ENCODE measurements around the gene B3GNT3. TPM values are rescaled to one million over a fixed set of nuclear protein-coding genes. Genes with fewer than 3 reads are reported as not detected.

The B3GNT3 gene
- total and polyA plus RNA-seq, 10 donors = 0.05 to 1.6 (median 0.75) TPM; not detected in 3

GRCh38 chr19:17860993-17861360, 66.0 kb downstream of the B3GNT3 start:
- Histone ChIP-seq H3K4me1 (peaks cover 17 to 61% (median 41%) of the 10 kb centered on the region in 6 donors), H3K27ac (peak overlapping the region in 4 of 8 donors; percentile 84 to 93 (median 92)), H3K36me3 (peaks cover 0 to 53% (median 40%) of the 10 kb centered on the region in 6 donors), H3K27me3 (replicated peaks in 1 of 7) (no peaks in the 10 kb centered on the region), H3K4me3 (peak overlapping the region; percentile 92 to 100 (median 100)), H3K9me3 (no peaks in the 10 kb centered on the region)
- 40 to 61% (median 46%) methylated on average over 7 of the region's 7 CpGs for WGBS, 5 donors
- intact Hi-C loops (cut with DNase I; ENCODE audit: low total_unique reads) = loop anchor here (10.0 kb wide), 1 partner anchor 134 kb away; no protein-coding TSS in a partner anchor
- DNase-seq = no peak
- TF ChIP-seq POLR2A (IDR thresholded peaks at IDR 0.05) = no peak
- TF ChIP-seq POLR2AphosphoS5 (IDR thresholded peaks at IDR 0.05) = peak in 1 of 3 donors; percentile 6

- peak overlapping the region in 6 of 8 donors; percentile 13 to 100 (median 100) for H3K4me3 ChIP-seq
- no peaks in the 10 kb centered on the region for H3K27me3 ChIP-seq (replicated peaks in 1 of 7)
- H3K36me3 ChIP-seq = peaks cover 0 to 54% (median 40%) of the 10 kb centered on the region in 6 donors
- no peaks in the 10 kb centered on the region for H3K9me3 ChIP-seq
- H3K4me1 ChIP-seq = peaks cover 17 to 61% (median 41%) of the 10 kb centered on the region in 6 donors
- TF ChIP-seq CTCF (IDR thresholded peaks at IDR 0.05 in 8 of 11, conservative IDR thresholded peaks at IDR 0.05 in 3 of 11) (no peak), POLR2AphosphoS5 (IDR thresholded peaks at IDR 0.05) (peak in 1 of 3 donors; percentile 18), POLR2A (IDR thresholded peaks at IDR 0.05) (no peak)
- intact Hi-C loops (cut with DNase I; ENCODE audit: low total_unique reads) = loop anchor here (10.0 kb wide), 1 partner anchor 133 kb away; no protein-coding TSS in a partner anchor
- H3K27ac ChIP-seq = peak overlapping the region in 1 of 8 donors; percentile 45
- 80 to 88% (median 84%) methylated on average over 19 to 23 of the region's 23 CpGs for WGBS, 5 donors
- DNase-seq = no peak
These were observed 66.8 kb downstream of the B3GNT3 start for GRCh38 chr19:17861542-17862402.

- intact Hi-C loops (cut with DNase I; ENCODE audit: low total_unique reads) = loop anchor here (10.0 kb wide), 1 partner anchor 132 kb away; no protein-coding TSS in a partner anchor
These were observed 68.0 kb downstream of the B3GNT3 start for GRCh38 chr19:17862711-17863519.

More at GRCh38 chr19:17862711-17863519, 68.0 kb downstream of the B3GNT3 start:
- no peak overlapping the region for H3K4me3 ChIP-seq
- peak overlapping the region in 4 of 8 donors; percentile 24 to 49 (median 44) for H3K27ac ChIP-seq
- H3K27me3 ChIP-seq (replicated peaks in 1 of 7) = no peaks in the 10 kb centered on the region
- H3K4me1 ChIP-seq = peaks cover 17 to 61% (median 41%) of the 10 kb centered on the region in 6 donors
- H3K36me3 ChIP-seq = peaks cover 0 to 54% (median 40%) of the 10 kb centered on the region in 6 donors
- DNase-seq = peak; percentile 80
- TF ChIP-seq POLR2A (IDR thresholded peaks at IDR 0.05) = no peak
- TF ChIP-seq POLR2AphosphoS5 (IDR thresholded peaks at IDR 0.05) = peak; percentile 12 to 75 (median 48)
- 77 to 88% (median 84%) methylated on average over 19 to 31 of the region's 31 CpGs for WGBS, 5 donors
- no peaks in the 10 kb centered on the region for H3K9me3 ChIP-seq

Small RNA genes within 50 kb of the gene (small RNA-seq; reads per million reads assigned to genes)
- gene SNORA68 = 0 reads per million in 4 donors

Other genes with a start within 250 kb of the B3GNT3 start
- 100 to 1,000 TPM in 4 of 7 donors, 10 to 100 TPM in 3; 89.4 to 146 (median 116) TPM for gene COLGALT1, start 239.5 kb upstream of the B3GNT3 start, total RNA-seq
- 10 to 100 TPM; 52.4 to 86.4 (median 83.1) TPM for gene COLGALT1, start 239.5 kb upstream of the B3GNT3 start, polyA plus RNA-seq
- gene UNC13A, start 106.8 kb upstream of the B3GNT3 start, total RNA-seq = 10 to 100 TPM in 1 of 7 donors, 1 to 10 TPM in 6; 2.9 to 10.7 (median 5.1) TPM
- 1 to 10 TPM in 2 of 3 donors, under 1 TPM in 1; 0.73 to 6.2 (median 1.7) TPM for gene UNC13A, start 106.8 kb upstream of the B3GNT3 start, polyA plus RNA-seq
- gene MAP1S, start 75.7 kb upstream of the B3GNT3 start, total RNA-seq = 10 to 100 TPM; 33.4 to 63.1 (median 45.6) TPM
- 10 to 100 TPM; 15.0 to 15.9 (median 15.0) TPM for gene MAP1S, start 75.7 kb upstream of the B3GNT3 start, polyA plus RNA-seq
- gene FCHO1, start 43.7 kb upstream of the B3GNT3 start, total RNA-seq = 10 to 100 TPM; 19.7 to 48.3 (median 34.5) TPM
- gene FCHO1, start 43.7 kb upstream of the B3GNT3 start, polyA plus RNA-seq = 10 to 100 TPM; 11.3 to 20.3 (median 15.3) TPM
- gene INSL3, start 26.4 kb downstream of the B3GNT3 start, total RNA-seq = 1 to 10 TPM; 2.1 to 6.3 (median 3.4) TPM
- 1 to 10 TPM; 2.1 to 3.2 (median 2.6) TPM for gene INSL3, start 26.4 kb downstream of the B3GNT3 start, polyA plus RNA-seq
- gene JAK3, start 52.8 kb downstream of the B3GNT3 start, total RNA-seq = 100 to 1,000 TPM in 5 of 7 donors, 10 to 100 TPM in 2; 64.3 to 203 (median 147) TPM
- gene JAK3, start 52.8 kb downstream of the B3GNT3 start, polyA plus RNA-seq = 10 to 100 TPM; 30.6 to 81.1 (median 58.2) TPM
- gene RPL18A, start 64.8 kb downstream of the B3GNT3 start, total RNA-seq = 1,000 to 10,000 TPM; 1,310 to 2,382 (median 1,642) TPM
- 1,000 to 10,000 TPM; 4,642 to 6,872 (median 5,294) TPM for gene RPL18A, start 64.8 kb downstream of the B3GNT3 start, polyA plus RNA-seq
- gene SLC5A5, start 76.8 kb downstream of the B3GNT3 start, total RNA-seq = under 1 TPM in 5 of 7 donors, not detected in 2; 0.27 to 0.44 (median 0.32) TPM
- gene SLC5A5, start 76.8 kb downstream of the B3GNT3 start, polyA plus RNA-seq = under 1 TPM; 0.19 to 0.52 (median 0.30) TPM
- gene CCDC124, start 137.9 kb downstream of the B3GNT3 start, total RNA-seq = 10 to 100 TPM; 29.5 to 48.6 (median 41.2) TPM
- 10 to 100 TPM; 62.4 to 89.9 (median 86.1) TPM for gene CCDC124, start 137.9 kb downstream of the B3GNT3 start, polyA plus RNA-seq
- not detected for gene KCNN1, start 172.0 kb downstream of the B3GNT3 start, total RNA-seq
- under 1 TPM; 0.03 to 0.10 (median 0.04) TPM for gene KCNN1, start 172.0 kb downstream of the B3GNT3 start, polyA plus RNA-seq
- gene ARRDC2, start 213.0 kb downstream of the B3GNT3 start, total RNA-seq = 10 to 100 TPM; 46.0 to 64.6 (median 50.5) TPM
- 10 to 100 TPM; 61.5 to 70.4 (median 64.8) TPM for gene ARRDC2, start 213.0 kb downstream of the B3GNT3 start, polyA plus RNA-seq

Measured in spleen (tissue), 11 donors.